Neural progenitor cell (in vitro differentiated cells): ENCODE measurements around the gene CTNNA3. TPM values are rescaled to one million over a fixed set of nuclear protein-coding genes. Genes with fewer than 3 reads are reported as not detected.
A peak's percentile ranks its signal among the peaks of the same experiment; 100 is the strongest.

Source experiments
- DNase-seq: peaks from one replicate; pipeline ENCODE4 v3.0.0-alpha.2; 2016; ENCODE audit warnings: low spot score
- H2AFZ ChIP-seq: fragments of 200-600 bp; sonication (generic); replicated peaks from 2 replicates; pipeline ENCODE4 v1.6.1; 2016; ENCODE audit warnings: antibody characterized with exemption
- H3F3A ChIP-seq: fragments of 200-600 bp; sonication (generic); 2 replicates; pipeline ENCODE4 v1.6.1; 2016; ENCODE audit warnings: antibody characterized with exemption, low read depth
- H3K27ac ChIP-seq: fragments of 200-600 bp; sonication (generic); 2 replicates; pipeline ENCODE4 v1.5.1; 2016; ENCODE audit warnings: mild to moderate bottlenecking
- H3K27me3 ChIP-seq: fragments of 200-600 bp; sonication (generic); 2 replicates; pipeline ENCODE4 v1.6.1; 2016; ENCODE audit warnings: mild to moderate bottlenecking, moderate library complexity
- H3K36me3 ChIP-seq: fragments of 200-600 bp; sonication (generic); 2 replicates; pipeline ENCODE4 v1.5.1; 2016
- H3K4me1 ChIP-seq: fragments of 200-600 bp; sonication (generic); 2 replicates; pipeline ENCODE4 v1.6.1; 2016; ENCODE audit warnings: mixed run types
- H3K4me2 ChIP-seq: fragments of 200-600 bp; sonication (generic); 2 replicates; pipeline ENCODE4 v1.6.1; 2016
- H3K4me3 ChIP-seq: fragments of 200-600 bp; sonication (generic); 2 replicates; pipeline ENCODE4 v1.5.1; 2016
- H3K79me2 ChIP-seq: fragments of 200-600 bp; sonication (generic); 2 replicates; pipeline ENCODE4 v1.6.1; 2016; ENCODE audit warnings: low read depth
- H3K9ac ChIP-seq: fragments of 200-600 bp; sonication (generic); 2 replicates; pipeline ENCODE4 v1.6.1; 2016
- H3K9me3 ChIP-seq: fragments of 200-600 bp; sonication (generic); 2 replicates; pipeline ENCODE4 v1.5.1; 2016; ENCODE audit warnings: low read depth
- H4K20me1 ChIP-seq: fragments of 200-600 bp; sonication (generic); 2 replicates; pipeline ENCODE4 v1.6.1; 2016; ENCODE audit warnings: low read depth
- H3K27ac Mint-ChIP-seq: 3 replicates; pipeline ENCODE4 v1.8.0; 2021; ENCODE audit warnings: mixed read lengths
- H3K27me3 Mint-ChIP-seq: 2 replicates; pipeline ENCODE4 v1.8.0; 2022; ENCODE audit warnings: low read depth, mild to moderate bottlenecking, inconsistent platforms, moderate library complexity, mixed read lengths; ENCODE audit not compliant: insufficient read depth
- H3K36me3 Mint-ChIP-seq: 3 replicates; pipeline ENCODE4 v1.8.0; 2021; ENCODE audit warnings: mixed read lengths
- H3K4me1 Mint-ChIP-seq: 3 replicates; pipeline ENCODE4 v1.8.0; 2021; ENCODE audit warnings: mixed read lengths
- H3K4me3 Mint-ChIP-seq: 3 replicates; pipeline ENCODE4 v1.8.0; 2021; ENCODE audit warnings: mild to moderate bottlenecking, moderate library complexity, mixed read lengths
- H3K9me3 Mint-ChIP-seq: 3 replicates; pipeline ENCODE4 v1.8.0; 2020; ENCODE audit warnings: mixed read lengths
- CTCF ChIP-seq: fragments of 200-600 bp; sonication (generic); IDR thresholded peaks from 2 replicates; pipeline ENCODE4 v1.5.1; 2017; ENCODE audit warnings: antibody characterized with exemption, mild to moderate bottlenecking
- EZH2 ChIP-seq: fragments of 200-600 bp; sonication (generic); IDR thresholded peaks from 2 replicates; pipeline ENCODE4 v1.6.1; 2017; ENCODE audit warnings: antibody characterized with exemption, mild to moderate bottlenecking, moderate library complexity
- EZH2phosphoT487 ChIP-seq: fragments of 200-600 bp; sonication (generic); IDR thresholded peaks from 2 replicates; pipeline ENCODE4 v1.6.1; 2017; ENCODE audit warnings: antibody characterized with exemption
- total RNA-seq: library from RNA; depleted of rRNA; stranded (reverse); fragments of >200 nt; gene quantifications from 2 replicates; pipeline ENCODE4 v1.2.3, GENCODE V29; 2015; ENCODE audit warnings: low replicate concordance

Gene CTNNA3
- total RNA-seq, 1 donor from 2014 or later, result 12.9 TPM

- peak overlapping the region; percentile 34 for H3K4me2 ChIP-seq
- H3K4me1 ChIP-seq, result peaks cover 16% of the 10 kb centered on the region
- no peak overlapping the region for H3K4me3 ChIP-seq
- H3K9me3 Mint-ChIP-seq, result no peaks in the 10 kb centered on the region
- H3K36me3 Mint-ChIP-seq, result no peaks in the 10 kb centered on the region
- no peak overlapping the region for H2AFZ ChIP-seq
- H3K4me3 Mint-ChIP-seq, result no peak overlapping the region
- no peaks in the 10 kb centered on the region for H3K4me1 Mint-ChIP-seq
- no peaks in the 10 kb centered on the region for H3K79me2 ChIP-seq
- peak overlapping the region; percentile 50 for H3K27ac ChIP-seq
- no peaks in the 10 kb centered on the region for H3K9me3 ChIP-seq
- DNase-seq, result peak; percentile 16
- H3K36me3 ChIP-seq, result no peaks in the 10 kb centered on the region
- H4K20me1 ChIP-seq, result no peaks in the 10 kb centered on the region
- no peak overlapping the region for H3K9ac ChIP-seq
- H3K27ac Mint-ChIP-seq, result no peak overlapping the region
- peaks cover 9% of the 10 kb centered on the region for H3F3A ChIP-seq
- H3K27me3 ChIP-seq, result no peaks in the 10 kb centered on the region
- H3K27me3 Mint-ChIP-seq, result no peaks in the 10 kb centered on the region
- no peak for TF ChIP-seq EZH2
- TF ChIP-seq CTCF, result no peak
- no peak for TF ChIP-seq EZH2phosphoT487
Observed at GRCh38 chr10:66723608-66724400, 972.2 kb downstream of the CTNNA3 start.

GRCh38 chr10:66719483-66719882 lies 976.5 kb downstream of the CTNNA3 start:
- Mint-ChIP-seq H3K4me1 (no peaks in the 10 kb centered on the region), H3K4me3 (no peak overlapping the region), H3K36me3 (no peaks in the 10 kb centered on the region), H3K27me3 (no peaks in the 10 kb centered on the region), H3K9me3 (no peaks in the 10 kb centered on the region), H3K27ac (no peak overlapping the region)
- H3K9me3 ChIP-seq, result no peaks in the 10 kb centered on the region
- no peak overlapping the region for H3K27ac ChIP-seq
- no peaks in the 10 kb centered on the region for H4K20me1 ChIP-seq
- H3F3A ChIP-seq, result peaks cover 9% of the 10 kb centered on the region
- DNase-seq, result no peak
- H3K4me3 ChIP-seq, result no peak overlapping the region
- TF ChIP-seq EZH2phosphoT487, result no peak
- no peak for TF ChIP-seq EZH2
- TF ChIP-seq CTCF, result no peak
- H2AFZ ChIP-seq, result no peak overlapping the region
- peaks cover 16% of the 10 kb centered on the region for H3K4me1 ChIP-seq
- no peak overlapping the region for H3K4me2 ChIP-seq
- H3K79me2 ChIP-seq, result no peaks in the 10 kb centered on the region
- no peaks in the 10 kb centered on the region for H3K27me3 ChIP-seq
- no peaks in the 10 kb centered on the region for H3K36me3 ChIP-seq
- no peak overlapping the region for H3K9ac ChIP-seq

- no peak overlapping the region for H3K4me3 ChIP-seq
- H3K4me1 ChIP-seq, result no peaks in the 10 kb centered on the region
- no peaks in the 10 kb centered on the region for H3F3A ChIP-seq
- TF ChIP-seq EZH2, result no peak
- no peak for TF ChIP-seq CTCF
- no peaks in the 10 kb centered on the region for H3K9me3 Mint-ChIP-seq
- H3K4me1 Mint-ChIP-seq, result no peaks in the 10 kb centered on the region
- H3K27ac ChIP-seq, result no peak overlapping the region
- H2AFZ ChIP-seq, result no peak overlapping the region
- H3K36me3 Mint-ChIP-seq, result no peaks in the 10 kb centered on the region
- H3K9me3 ChIP-seq, result no peaks in the 10 kb centered on the region
- no peak overlapping the region for H3K4me3 Mint-ChIP-seq
- H3K27me3 Mint-ChIP-seq, result no peaks in the 10 kb centered on the region
- H3K27me3 ChIP-seq, result no peaks in the 10 kb centered on the region
- H3K36me3 ChIP-seq, result no peaks in the 10 kb centered on the region
- H3K4me2 ChIP-seq, result no peak overlapping the region
- no peak for DNase-seq
- H4K20me1 ChIP-seq, result no peaks in the 10 kb centered on the region
- no peak overlapping the region for H3K27ac Mint-ChIP-seq
- H3K9ac ChIP-seq, result no peak overlapping the region
- no peaks in the 10 kb centered on the region for H3K79me2 ChIP-seq
Observed at GRCh38 chr10:66717231-66717981, 978.6 kb downstream of the CTNNA3 start.
